COR-L47 (cell line): ENCODE measurements around the gene BHMT.
A peak's percentile ranks its signal among the peaks of the same experiment; 100 is the strongest.

Experiments used
- DNase-seq: peaks from one replicate; lab custom pipeline; 2025; lab: John Stamatoyannopoulos, UW

BHMT gene, protein sequence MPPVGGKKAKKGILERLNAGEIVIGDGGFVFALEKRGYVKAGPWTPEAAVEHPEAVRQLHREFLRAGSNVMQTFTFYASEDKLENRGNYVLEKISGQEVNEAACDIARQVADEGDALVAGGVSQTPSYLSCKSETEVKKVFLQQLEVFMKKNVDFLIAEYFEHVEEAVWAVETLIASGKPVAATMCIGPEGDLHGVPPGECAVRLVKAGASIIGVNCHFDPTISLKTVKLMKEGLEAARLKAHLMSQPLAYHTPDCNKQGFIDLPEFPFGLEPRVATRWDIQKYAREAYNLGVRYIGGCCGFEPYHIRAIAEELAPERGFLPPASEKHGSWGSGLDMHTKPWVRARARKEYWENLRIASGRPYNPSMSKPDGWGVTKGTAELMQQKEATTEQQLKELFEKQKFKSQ

DNA sequence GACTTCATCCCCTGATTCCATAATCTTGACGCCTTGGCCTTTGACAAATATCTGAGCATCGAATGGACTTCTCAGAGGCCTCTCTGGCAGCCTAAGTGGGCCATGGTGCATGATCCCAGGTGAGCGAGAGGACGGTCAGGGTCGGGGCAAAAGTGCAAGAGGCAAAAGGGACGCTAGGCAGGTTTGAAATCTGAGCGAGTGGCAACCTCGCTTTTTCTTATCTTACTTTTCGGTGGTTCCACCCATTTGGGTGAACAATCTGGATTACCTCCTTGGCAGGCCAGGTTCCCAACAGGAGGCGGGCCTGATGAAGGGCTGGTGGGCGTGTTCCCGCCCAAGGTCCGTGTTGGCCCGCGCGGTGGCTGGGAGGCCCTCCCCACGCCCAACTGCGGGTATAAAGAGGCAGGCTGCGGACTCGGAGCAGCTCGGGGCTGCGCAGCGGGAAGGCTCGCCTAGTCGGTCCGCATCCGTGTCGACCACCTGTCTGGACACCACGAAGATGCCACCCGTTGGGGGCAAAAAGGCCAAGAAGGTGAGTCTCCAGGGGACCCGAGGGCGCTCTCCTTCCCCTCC is at the start of gene BHMT:
BHMT (plus strand) TSS at position 423 of the 573 bp plus-strand sequence; CDS start at position 500, 77 bp downstream.
- DNase-seq, result no peak

DNA sequence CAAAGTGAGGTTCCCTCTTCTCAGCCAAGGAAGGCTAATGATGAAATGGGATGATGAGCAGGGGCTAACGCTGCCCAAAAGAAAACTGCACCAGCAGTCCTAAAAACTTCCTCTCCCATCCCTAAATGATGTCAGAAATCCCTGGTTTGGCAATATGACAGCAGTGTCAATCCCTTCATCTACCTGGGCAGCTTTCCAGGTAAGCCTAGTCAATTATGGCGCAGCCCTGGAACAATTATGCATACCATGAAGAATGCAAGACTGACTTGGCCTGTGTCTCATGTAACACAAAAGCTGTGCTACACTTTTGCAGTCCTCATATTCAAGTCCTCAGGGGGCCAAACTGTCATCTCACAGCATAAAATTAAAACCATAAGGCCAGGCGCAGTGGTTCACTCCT is 49.2 kb upstream of the BHMT start:
- DNase-seq, result peak; percentile 35

DNA sequence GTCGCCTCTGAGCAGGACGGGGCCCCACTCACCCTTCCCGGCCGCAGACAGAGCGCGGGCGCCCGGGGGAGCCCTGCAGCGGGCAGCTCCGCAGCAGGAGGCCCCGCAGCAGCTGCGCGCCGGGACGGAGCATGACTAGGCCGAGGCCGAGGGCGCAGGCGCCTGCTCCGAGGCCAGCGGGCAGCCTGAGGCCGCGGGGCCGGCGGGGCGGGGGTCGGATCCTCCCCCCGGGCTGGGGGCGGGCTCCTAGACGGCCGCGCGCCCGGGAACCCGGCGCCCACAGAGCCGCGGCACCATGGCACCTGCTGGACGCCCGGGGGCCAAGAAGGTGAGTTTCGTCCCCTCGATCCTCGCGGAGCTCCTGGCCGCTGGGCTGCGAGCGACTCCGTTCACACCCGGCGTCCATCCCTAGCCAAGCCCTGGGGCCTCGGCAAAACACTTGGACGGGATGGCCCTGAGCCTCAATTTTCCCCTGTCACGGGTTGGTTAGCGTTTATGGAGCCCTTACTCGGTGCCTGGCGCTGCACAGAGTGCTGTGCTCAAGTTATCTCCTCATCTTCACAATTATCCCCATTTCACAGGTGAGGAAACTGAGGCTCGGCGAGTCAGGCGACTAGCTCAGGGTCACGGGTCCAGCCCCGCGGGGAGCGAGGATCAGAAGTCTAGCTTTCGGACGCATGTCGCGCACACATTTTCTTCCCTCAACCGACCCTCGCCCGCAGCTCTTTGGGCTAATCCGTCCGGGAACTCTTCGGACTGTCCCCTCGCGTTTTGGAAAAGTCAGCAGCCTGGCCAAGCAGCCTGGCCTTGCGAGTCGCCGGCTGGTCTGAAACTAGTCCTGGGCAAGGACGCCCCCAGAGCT is 41.9 kb upstream of the BHMT start, which contains the start of the genes BHMT2 and DMGDH:
BHMT2 (plus strand) TSS at position 280 of the 862 bp plus-strand sequence; CDS start at position 296, 16 bp downstream.
DMGDH (minus strand) TSS at position 187 of the 862 bp plus-strand sequence; CDS start at position 133, 54 bp downstream.
- no peak for DNase-seq

DNA sequence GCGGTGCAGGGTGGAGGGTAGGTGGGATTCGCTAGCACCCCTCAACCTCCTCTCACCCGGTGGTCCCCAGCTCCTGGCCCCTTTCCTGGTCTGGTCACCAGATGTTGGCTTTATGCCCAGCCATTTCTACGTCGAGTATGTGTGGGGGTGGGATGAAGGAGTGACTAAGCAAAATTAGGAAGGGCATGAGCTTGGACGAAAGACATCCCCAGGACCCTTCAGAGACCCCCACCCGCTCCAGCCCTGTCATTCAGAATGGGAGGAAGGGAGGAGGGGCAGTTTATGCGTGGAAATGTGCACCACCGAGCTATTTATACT is 41.3 kb upstream of the BHMT start:
- DNase-seq, result no peak

DNA sequence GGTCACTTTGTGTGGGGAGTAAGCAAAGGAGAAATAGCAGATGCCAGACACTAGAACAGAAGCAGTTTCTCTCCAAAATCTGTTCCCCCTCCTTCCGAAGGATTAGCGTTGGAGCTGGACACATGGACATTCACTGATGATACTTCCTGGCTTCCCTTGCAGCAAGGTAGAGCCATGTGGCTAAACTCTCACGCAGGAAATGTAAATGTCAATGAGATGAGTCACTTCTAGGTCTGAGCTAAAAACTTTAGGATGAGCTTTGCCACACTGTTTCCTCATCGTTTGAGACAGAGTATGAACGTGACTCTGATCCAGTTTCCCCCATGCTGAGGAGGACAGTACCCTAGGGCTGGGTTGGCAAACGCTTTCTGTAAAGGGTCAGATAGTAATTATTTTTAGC is 37.0 kb upstream of the BHMT start:
- DNase-seq, result no peak

DNA sequence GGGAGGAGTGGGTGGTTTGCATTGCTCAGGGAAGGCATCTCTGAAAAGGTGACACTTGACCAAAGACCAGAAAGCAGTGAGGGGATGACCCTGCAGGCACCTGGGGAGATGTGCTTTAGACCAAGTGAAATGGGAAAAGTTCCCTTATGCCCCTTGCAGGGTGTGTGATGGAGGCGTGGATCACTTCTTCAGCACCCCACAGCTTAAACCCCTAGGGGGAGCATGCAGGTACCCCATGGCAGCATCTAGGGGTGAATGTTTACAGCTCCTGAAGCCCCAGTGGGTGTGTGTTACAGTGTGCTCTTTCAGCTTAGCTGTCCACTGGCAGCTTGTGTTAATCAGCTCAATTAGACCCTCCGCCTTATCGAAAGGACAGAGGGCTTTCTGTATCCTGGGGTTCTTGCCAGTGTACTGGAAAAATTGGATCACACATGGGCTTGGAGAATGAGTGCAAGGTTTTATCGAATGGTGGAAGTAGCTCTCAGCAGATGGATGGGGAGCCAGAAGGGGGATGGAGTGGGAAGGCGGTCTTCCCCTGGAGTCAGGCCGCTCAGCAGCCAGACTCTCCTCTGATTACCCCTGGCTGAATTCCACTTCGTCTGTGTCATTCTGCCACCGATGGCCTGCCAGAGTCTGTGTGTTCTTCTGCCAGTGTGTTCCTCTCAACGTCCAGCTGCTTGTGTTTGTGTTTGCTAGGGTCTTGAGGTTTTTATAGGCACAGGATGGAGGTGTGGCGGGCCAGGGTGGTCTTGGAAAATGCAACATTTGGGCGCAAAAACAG is 35.8 kb upstream of the BHMT start:
- no peak for DNase-seq

DNA sequence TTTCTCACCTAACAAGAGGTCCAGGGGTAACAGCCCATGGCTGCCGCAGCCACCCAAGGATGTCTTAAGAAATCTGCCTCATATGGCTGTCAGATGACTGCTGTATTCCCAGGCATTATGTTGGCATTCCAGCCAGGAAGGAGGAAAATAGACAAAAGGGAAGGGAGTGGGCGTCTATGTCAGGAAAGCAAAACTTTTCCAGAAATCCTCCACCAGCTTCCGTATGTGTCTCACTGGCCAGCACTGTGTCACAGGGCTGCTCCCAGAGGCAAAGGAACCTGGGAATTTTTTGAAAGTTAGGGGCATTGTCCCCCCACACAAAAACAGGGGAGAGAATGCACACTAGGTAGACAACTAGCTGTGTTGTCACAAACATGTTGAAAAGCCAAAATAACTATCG is 34.8 kb upstream of the BHMT start:
- DNase-seq, result no peak

DNA sequence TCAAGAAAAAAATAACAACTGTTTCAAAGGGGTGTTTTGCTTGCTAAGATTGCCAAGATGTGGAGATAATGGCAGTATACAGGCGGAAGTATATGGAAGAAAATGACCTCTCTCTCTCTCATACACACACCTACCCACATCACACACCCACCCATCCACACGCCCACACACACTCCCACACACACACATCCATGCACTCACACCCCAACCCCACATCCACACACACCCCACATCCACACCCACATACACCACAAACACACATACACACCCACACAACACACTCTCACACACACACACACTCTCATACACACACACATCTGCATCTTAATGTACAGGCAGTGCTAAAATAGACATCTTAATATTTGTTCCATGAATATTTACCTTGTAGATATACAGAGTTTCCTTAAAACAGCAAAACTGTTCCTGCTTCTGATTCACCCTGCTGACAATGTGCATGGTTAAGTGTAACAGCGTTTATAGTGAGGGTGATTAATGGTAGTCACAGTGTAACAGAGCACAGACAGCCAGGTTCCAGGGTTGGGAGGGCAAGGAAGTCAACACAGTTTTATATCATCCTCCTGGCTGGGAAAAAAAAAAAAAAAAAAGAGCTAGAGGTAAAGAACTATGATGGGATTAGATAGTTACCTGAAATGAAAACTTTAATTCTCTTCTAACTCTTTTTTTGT is 33.8 kb upstream of the BHMT start:
- DNase-seq, result no peak

DNA sequence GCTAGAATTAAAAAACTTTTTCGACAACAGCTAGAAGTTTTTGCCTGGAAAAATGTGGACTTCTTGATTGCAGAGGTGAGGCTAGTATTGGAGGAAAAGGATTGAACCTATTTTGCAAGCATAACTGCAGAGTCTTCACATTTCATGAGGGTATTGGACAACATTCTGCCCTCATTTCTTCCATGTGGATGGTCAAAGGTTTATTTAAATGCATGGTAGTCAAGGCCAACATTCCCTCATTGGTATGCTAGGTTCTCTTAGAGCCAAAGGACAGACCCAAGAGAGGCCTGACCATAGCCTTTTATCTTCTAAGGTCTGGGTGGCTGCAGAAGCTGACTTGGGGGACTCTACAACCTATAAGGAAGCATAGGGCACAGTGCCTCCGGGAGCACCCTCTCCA is 30.8 kb upstream of the BHMT start:
- DNase-seq, result no peak

DNA sequence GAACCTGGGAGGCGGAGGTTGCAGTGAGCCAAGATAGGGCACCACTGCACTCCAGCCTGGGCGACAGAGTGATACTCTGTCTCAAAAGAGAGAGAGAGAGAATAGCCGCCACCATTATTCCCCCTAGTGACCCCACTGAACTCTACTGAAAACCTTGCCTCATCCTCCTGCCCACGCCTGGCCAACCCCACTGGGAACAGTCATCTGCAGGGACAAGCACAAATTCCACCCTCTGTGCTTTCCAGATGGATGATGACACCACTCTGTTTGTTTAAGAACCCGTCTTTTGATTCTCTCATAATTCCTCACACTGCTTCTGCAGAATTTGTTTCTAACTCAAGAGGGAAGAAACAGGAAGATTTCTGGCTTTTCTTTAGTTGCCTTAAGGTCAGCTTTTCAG is 29.8 kb upstream of the BHMT start:
- DNase-seq, result no peak

DNA sequence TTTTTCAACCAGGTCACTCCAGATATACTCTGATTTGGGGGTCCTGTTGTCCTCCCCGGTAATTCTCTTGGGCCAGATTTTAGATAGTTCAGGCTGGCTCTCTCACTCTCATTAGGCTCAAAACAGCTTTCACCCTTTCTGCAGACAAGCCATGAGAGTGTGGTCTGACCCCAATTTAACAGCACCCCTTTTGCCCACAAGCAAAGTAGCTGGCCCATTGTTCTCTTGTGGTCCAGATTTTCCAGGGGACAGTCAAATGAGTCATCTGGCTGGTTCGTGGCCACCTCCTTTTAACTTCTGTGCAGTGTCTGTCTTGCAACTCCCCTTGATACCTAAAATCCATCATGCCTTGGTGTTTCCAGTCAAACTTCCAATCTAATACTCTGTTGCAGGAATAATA is 25.5 kb upstream of the BHMT start:
- DNase-seq, result no peak

DNA sequence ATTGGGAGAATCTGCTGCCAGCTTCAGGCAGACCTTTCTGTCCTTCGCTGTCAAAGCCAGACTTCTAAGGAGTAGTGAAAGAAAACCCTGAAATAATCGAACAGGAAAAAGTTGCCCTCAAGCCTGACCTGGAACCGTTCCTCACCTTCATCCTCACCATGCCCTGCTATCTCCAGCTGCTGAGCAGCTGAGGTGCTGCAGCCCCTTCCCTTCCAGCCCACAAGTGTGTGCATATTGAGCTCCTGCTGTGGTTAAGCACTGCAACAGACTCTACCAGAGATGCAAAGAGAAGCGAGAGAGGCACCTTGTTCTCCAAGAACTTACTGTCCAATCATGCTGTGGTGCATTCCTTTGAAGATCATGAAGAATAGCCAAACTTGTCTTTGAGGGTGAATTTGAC is 23.1 kb upstream of the BHMT start:
- DNase-seq, result no peak

DNA sequence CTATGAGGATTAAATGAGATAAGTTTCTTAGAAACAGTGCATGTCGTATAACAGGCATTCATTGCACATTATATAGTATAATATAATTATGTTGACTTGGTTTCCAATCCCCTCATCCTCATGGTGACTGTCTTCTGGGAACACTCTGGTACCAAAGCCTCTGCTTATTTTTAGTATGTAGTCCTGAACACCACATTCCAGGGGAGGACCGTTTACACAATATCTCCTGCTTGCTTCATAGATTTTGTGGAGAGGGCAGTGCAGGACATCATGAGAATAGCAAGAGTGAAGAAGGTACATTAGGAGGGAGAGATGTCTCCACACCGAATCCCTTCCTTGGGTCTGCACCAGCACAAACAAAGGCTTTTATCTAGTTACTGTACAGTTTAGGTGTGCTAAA is 20.5 kb upstream of the BHMT start:
- DNase-seq, result no peak

DNA sequence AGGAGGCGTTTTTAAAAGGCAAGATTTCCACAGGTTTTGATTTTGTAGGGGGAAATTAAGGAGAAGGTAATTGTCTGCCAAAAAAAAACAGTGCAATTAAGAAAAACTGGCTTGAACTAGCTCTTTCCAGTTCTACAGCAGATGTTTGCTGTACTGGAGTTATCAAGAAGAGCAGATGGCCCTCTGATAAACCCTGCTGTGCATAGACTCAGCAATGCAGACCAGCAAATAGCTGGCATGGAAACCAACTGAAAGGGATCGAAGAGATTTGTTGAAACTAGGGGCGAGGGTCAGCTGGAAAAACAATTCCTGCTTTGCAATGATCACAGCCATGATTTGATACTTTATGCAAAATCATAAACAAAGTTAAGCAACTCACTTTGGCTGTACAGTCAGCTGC is 17.8 kb upstream of the BHMT start:
- DNase-seq, result peak; percentile 59

DNA sequence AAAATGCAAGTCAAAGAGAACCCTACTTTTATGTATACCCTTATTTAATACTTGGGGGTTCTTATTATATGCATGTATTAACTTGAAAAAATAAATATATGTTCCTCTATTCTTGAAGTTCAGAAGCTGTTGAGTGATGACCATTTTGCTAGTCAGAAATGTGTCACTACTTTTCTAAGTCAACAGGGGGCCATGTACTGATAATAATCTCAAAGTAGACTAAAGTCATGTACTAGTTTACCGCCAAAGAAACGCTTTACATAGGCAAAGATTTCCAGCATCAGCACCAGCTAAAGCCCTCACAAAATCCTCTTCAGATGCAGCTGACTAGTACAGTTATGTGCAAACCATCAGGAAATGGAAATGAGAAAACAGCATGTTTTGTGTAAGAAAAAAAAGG is 5.7 kb upstream of the BHMT start:
- no peak for DNase-seq

DNA sequence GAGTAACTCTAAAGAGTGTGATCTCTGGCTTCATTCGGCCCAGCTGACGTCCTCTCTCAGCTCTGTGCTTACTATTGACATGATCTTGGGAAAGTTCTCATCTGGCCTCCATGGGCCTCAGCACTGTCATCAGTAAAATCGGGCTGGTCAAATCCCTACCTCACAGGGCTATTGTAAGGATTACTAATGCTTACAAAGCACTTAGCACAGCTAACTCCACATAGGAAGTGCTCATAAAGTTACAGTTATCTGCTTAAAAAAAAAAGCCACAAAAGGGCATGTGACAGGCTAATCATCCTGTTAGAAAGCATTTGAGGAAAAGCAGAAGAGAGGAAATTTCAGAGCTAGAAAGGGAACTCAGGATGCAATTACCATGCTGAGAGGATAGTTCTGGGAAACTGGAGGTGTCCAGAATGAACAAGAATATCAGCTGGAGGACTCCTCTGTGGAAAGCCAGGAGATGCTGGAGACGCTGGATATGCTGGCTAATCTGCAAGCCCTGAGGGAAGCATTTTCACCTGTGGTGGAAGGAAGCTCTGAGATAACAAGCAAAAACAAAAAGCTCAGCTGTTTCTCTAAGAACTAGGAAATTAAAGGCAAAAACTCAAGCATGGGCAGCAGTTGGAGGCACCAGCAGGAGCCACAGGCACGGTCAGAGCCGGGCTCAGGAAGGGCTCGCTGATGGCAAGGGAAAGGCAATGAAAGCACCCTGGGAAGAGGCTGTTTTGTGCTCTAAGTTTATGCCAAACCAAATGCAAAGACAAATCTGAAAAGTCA is 4.4 kb upstream of the BHMT start:
- no peak for DNase-seq

DNA sequence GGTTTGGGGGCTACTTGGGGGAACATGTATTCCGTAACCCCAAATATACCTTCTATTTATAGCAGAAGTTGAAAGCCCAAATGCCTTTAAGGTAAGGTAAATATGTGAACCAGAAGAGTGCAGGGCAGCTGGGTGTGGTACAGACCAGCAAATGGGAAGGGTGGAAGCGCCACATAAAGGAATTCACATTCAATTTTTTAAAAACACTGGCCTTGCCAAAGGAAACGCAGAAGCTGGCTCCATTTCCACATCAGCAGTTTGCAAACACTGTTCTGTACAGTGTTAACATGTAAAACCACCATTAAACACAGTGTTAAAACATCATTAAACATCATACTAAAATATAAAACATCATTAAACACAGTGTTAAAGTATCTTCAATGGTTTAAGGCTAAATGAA is 3.5 kb upstream of the BHMT start:
- DNase-seq, result no peak

DNA sequence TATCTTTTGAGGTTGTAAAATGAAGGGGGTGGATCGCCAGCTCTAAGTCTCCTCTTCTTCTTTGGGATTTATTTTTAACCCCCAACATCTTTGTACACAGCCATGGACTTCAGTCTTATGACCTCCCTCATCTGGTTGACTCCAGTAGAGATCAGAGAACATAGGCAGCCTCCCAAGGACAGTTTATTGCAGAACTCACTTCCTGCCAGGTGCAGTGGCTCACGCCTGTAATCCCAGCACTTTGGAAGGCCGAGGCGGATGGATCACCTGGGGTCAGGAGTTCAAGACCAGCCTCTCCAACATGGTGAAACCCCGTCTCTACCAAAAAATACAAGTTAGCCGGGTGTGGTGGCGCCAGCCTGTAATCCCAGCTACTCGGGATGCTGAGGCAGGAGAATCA is 2.8 kb upstream of the BHMT start:
- no peak for DNase-seq

DNA sequence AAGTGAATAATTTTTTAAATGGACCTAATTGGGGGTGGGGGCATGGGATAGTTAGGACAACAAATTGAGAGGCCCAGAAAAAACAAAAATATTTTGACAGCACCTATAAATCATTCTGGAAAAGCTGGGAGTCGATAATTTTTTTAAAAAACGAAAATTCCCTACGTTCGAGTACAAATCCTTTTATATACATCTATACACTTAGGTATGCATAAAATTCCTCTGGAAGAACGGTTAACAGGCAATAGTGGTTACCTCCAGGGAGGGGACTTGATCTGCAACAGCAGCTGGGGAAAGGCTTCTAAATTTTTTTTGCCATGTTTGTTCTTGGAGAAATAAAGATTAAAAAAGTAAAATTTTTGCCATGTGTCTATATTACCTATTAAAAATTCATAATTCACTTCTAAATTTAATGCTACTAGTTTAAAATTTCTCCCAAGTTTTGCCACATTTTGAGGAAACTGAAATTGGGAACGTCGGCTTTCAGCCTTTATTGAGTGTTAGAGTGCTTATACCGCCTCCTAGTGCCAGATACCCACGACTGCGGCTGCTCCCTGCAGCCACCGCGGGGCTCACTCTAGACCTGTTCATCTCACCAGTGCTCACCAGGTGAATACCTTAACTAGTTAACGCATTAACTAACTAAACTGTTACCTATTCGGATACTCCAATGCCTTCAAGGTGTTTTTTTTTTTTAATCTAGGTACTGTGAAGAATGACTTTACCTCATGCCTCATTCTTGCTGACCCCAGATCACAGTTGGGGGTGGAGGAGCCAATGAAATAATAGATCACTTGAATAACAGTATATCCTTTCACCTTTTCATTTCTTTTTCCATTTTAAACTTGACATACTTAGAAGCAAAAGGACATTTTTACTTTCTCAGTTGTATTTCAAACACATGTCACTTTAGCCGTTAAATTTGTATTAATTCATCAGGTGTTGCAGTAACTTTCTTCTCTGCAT is 1.8 kb upstream of the BHMT start:
- DNase-seq, result no peak
